Heart left ventricle (tissue), 13 donors: ENCODE results near the gene MRPS6.

Experiments used
- POLR2A ChIP-seq, 2 donors: fragments of 450-650 bp; IDR thresholded peaks; one replicate each; pipeline ENCODE4 v1.6.1; 2017; ENCODE audit warnings: antibody characterized with exemption in 2 of 2, mild to moderate bottlenecking in 2 of 2, moderate library complexity in 2 of 2
- TF ChIP-seq, protein P1 (sequence below), 12 donors: fragments of 200-600 bp; sonication (generic) in 4 of 12; IDR thresholded peaks; one replicate each; pipeline versions ENCODE4 v1.5.0 to v1.8.0; 2018 to 2022; ENCODE audit warnings: antibody characterized with exemption in 12 of 12, mild to moderate bottlenecking in 5 of 12
- donor health status: ischemic (EF 13 %, LVEDD 7.1; RV severe dilation, severe dysfunction).
- donor health status: DM: no; HTN: yes; CAD: no.
- donor health status: DM: no; HTN: no; CAD: no.
- donor health status: ischemic (EF 25% LVEDD 6.9; RV normal size, moderate dysfunction).
- donor health status: ischemic (EF 25% LVEDD 5.7; RV mildly dilated, moderate dysfunction).
- donor health status: ischemic (EF 35%, LVEDD 5.7; RV mildly dilated, moderate dysfunction).
- donor health status: nonischemic (EF 11% LVEDD 7.7; RV severe dilation, severe dysfunction).
- donor health status: DM: yes; HTN: yes; CAD: no.
- donor health status: PGD.
- donor health status: ischemic (EF 29% LVEDD 5.4; RV normal size, mild dysfunction).
- donor health status: nonischemic (EF 23%, LVEDD 6.1; RV moderate dilation, normal function).

DNA sequence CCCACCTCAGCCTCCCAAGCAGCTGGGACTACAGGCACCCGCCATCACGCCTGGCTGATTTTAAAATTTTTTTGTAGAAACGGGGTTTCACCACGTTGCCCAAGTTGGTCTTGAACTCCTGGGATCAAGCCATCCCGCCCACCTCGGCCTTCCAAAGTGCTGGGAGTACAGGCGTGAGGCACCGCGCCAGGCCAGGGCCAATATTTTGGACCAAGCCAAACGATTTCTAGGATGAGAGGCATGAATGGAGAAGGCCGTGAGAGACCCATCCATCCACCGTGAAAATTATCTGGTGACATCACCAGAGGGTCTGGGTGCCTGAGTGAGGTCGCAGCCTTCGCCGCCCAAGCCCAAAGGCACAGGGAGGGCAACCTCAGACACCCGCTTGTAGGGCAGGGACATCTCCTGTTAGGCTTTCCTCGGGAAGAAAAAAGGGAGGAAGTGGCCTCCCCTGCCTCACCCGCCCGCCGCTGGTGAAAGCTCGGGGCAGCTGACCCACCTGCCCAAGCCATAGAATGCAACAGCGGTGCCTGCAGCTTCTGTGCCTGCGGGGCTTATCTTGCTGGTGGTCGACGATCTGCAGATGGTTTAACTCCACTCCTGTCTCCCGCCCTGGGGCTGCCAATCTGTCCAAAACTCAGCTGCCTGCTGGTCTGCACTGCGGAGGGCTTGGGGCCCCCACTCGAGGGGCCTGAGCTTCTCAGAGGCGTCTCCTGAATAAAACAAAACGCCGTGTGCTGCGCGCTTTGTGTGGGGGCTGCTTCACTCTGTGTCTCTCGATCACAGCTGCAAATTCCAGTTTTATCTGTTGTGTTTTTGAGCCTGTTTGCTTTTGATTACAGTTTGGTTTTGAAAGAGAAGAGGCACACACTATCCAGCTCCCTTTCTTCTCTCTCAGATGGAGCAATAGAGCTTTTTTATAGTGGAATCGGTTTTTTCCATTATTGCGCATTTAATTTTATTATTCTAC is 85.8 kb downstream of the MRPS6 start:
- TF ChIP-seq, protein P1, sequence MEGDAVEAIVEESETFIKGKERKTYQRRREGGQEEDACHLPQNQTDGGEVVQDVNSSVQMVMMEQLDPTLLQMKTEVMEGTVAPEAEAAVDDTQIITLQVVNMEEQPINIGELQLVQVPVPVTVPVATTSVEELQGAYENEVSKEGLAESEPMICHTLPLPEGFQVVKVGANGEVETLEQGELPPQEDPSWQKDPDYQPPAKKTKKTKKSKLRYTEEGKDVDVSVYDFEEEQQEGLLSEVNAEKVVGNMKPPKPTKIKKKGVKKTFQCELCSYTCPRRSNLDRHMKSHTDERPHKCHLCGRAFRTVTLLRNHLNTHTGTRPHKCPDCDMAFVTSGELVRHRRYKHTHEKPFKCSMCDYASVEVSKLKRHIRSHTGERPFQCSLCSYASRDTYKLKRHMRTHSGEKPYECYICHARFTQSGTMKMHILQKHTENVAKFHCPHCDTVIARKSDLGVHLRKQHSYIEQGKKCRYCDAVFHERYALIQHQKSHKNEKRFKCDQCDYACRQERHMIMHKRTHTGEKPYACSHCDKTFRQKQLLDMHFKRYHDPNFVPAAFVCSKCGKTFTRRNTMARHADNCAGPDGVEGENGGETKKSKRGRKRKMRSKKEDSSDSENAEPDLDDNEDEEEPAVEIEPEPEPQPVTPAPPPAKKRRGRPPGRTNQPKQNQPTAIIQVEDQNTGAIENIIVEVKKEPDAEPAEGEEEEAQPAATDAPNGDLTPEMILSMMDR (IDR thresholded peaks at IDR 0.05) = no peak
- TF ChIP-seq POLR2A (IDR thresholded peaks at IDR 0.05) = no peak
